ENCODE results near the gene ZCCHC17. TPM values are rescaled to one million over a fixed set of nuclear protein-coding genes. Genes with fewer than 3 reads are reported as not detected.

The ZCCHC17 gene
- polyA plus RNA-seq, 4 donors: 44.8 to 49.8 (median 46.8) TPM

DNA sequence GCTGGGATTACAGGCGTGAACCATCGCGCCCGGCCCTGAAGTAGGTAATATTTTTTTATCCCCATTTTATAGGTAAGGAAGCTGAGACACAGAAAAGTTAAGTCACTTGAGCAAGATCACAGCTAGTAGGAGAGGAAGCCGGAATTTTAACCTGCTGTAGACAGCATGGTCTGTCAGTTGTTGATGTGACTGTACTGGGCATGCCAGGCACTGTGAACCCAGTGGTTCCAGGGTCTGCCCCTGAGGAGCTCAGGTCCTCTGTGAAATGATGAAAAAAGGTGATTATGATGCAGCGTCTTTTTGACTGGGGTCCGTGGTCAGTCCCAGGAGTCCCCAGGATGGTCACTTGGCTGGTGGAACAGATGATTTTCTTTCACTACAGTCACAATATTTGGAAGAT is 92.8 kb downstream of the ZCCHC17 start:
- DNase-seq (ENCODE audit: low read depth in 4 of 4, low spot score in 3 of 4): no peak

DNA sequence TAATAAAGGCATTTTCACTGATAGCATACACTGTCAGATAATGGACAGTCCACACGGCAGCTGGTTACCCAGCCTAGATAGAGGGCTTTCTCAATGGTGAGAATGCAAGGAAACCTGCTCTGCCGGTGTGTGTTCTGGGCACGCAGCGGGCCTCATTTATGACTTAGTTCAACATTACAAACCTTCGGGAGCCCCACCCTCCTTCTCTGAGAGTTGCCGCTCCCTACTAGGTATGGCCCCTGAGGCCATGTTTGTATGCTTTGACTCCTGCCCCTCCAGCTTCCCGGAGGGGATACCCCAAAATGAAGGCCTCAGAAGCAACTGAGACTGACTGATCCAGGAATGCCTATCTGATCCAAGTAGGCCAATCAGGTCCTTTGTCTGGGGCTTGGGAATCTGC is 93.2 kb downstream of the ZCCHC17 start:
- DNase-seq (ENCODE audit: low read depth in 4 of 4, low spot score in 3 of 4): no peak

DNA sequence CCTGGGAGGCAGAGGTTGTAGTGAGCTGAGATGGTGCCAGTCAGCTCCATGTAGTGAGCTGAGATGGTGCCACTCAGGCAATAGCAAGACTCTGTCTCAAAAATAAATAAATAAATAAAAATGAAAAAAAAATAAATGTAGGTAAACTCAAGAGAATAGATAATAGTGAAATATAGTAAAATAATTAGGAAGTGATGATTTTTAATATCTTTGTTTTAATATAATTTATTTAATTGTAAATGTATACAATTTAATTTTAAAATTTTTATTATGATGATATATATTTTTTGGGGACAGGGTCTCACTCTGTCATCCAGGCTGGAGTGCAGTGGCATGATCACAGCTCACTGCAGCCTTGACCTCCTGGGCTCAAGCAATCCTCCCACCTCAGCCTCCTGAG is 96.6 kb downstream of the ZCCHC17 start:
- DNase-seq (ENCODE audit: low read depth in 4 of 4, low spot score in 3 of 4): no peak

DNA sequence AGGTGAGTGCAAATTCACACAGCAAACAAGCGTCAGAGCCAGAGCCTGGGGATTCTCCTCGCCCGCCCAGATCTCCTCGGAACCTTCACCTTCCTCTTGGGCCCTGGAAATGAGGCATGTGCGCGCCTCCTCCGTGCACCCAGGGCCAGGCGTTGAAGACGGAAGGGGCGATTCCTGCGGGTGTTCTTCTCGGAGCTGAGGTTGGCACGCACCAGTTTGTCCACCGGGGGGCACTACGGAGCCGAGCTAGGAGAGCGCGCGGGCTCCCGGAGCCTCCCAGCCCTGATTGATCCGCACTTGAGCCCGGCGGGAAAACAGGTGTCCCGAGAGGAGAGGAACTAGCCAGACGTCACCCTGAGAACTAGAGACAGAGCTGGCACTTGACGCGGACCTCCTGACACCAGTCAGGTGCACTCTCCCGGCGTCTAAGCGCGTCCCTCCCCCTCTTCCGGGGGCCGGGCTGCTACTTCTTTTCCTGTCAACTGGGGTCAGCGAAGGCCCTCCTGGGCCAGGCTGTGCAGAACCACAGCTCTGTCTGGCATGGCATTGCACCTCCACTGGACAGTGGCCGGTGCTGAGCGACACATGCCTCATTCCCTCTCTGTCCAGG is 97.9 kb downstream of the ZCCHC17 start:
- DNase-seq (ENCODE audit: low read depth in 4 of 4, low spot score in 3 of 4): peak in 2 of 4 donors; percentile 65 to 74

DNA sequence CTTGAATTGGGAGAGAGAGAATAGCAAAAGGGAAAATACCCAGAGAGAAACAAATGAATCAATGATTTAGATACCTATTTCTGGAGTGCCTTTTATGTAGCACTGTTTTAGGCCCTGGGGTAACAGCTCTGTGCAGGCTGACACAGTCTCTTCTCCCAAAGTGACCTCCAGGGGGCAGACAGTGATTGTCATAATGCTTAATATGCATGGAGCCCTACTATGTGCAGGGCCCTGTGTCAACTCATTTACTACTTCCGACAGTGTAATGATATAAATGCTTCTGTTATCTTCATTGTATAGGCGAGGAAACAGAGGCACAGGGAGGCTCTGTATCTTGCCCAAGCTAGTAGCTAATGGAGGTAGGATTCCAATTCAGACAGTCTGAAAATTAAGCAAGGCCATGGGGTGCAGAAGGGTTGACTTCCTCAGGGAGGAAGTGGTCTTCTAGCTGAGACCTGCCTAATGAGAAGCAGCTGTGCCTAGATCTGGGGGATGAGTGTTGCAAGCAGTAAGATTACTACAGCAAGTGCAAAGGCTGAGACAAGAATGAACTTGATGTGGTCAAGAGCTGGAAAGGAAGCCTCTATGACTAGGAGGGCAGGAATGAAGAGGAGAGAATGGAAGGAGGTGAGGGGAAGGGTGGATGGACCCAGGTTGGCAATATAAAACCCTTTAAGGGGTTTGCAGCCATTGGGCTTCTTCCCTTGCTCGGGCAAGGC is 100.0 kb downstream of the ZCCHC17 start:
- no peak for DNase-seq (ENCODE audit: low read depth in 4 of 4, low spot score in 3 of 4)

DNA sequence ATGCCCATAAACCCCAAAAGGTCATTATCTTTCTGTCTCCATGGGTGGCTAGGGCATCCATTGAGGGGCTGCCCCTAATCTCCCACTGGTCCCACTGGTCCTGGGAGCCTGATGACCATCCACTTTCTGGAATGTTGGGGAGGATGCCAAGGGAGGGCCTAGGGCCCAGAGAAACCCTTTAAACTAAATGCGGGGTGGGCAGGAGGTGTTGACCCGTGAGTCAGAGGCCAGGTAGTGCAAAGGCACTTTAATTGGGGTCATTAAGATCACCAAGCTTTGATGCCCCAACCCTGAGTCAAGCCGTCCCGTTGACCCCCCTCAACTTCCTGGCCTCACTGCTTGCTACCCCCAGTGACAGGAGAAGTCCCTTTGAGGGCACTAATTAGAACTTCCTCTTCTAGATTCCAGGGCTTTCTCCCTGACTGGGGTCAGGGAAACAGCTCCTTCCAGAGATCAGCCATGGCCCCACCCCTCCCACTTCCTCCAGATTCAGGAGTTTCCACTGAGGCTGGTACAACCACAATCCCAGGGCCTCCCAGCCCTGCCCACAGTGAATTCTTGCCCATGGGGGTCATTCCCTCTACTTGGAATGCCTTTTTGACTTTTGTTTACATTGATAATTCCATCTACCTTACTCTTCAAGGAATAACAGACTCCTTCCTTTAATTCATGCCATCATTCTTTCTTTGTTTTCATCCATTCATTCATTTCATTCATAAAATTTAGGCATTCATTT is 100.7 kb downstream of the ZCCHC17 start:
- DNase-seq (ENCODE audit: low read depth in 4 of 4, low spot score in 3 of 4): no peak

DNA sequence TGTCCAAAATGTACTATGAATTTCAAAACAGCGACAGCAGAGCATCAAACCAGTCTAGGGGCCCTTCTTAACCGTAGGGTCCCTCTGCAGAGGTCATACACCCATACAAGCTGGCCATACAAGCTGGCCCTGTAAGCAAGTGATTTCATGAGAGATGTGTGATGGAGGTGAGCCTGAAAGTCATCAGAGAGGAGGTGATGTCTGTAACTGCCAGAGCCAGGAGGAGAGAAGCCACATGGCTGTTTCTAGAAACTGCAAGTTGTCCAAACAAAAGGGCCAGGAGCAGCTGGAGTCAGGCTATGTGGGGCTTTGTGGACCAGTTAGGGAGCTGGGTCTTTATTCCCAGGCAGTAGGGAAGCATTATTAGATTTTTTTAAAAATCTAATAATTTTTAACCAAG is 101.4 kb downstream of the ZCCHC17 start:
- no peak for DNase-seq (ENCODE audit: low read depth in 4 of 4, low spot score in 3 of 4)

DNA sequence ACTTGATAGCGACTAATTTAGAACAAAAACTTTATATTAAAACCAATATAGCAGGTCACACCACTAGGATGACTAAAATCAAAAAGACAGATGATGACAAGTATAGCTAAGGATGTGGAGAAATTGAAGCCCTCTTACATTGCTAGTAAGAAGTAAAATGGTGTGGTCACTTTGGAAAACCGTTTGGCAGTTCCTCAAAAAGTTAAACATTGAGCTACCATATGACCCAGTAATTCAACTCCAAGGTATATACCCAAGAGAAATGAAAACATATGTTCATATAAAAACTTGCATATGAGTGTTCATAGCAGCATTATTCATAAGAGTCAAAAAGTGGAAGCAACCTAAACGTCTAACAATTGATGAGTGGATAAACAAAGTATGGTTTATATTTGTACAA is 103.1 kb downstream of the ZCCHC17 start:
- no peak for DNase-seq (ENCODE audit: low read depth in 4 of 4, low spot score in 3 of 4)

DNA sequence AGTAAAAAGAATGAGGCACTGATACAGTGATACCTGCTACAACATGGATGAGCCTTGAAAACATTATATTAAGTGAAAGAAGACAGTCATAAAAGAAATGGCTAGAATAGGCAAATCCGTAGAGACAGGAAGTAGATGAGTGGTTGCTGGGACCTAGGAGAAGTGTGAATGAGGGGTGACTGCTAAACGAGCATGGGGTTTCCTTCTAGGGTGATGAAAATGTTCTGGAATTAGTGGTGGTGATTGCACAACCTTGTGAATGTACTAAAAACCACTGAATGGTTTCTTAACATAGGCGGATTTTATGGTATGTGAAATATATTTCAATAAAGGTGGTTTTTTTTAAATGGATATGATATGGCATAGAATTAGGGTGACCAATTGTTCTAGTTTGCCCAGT is 103.6 kb downstream of the ZCCHC17 start:
- no peak for DNase-seq (ENCODE audit: low read depth in 4 of 4, low spot score in 3 of 4)

DNA sequence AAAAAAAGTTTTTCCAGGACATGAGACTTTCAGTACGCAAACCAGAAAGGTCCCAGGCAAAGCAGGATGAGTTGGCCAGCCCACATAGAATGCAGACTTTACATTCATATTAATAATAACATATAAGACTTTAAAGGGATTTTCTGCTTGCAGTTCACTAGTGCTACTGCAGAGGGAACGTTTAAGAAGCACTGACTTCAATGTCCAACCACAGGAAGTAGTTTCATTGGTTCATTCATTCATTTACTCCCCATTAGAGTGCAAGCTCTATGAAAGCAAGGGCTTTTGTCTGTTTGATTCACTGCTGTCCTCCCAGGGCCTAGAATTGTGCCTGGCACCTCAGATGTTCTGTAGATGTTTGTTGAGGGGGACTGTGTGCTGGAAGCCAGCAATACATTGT is 104.4 kb downstream of the ZCCHC17 start:
- DNase-seq (ENCODE audit: low read depth in 4 of 4, low spot score in 3 of 4): no peak

DNA sequence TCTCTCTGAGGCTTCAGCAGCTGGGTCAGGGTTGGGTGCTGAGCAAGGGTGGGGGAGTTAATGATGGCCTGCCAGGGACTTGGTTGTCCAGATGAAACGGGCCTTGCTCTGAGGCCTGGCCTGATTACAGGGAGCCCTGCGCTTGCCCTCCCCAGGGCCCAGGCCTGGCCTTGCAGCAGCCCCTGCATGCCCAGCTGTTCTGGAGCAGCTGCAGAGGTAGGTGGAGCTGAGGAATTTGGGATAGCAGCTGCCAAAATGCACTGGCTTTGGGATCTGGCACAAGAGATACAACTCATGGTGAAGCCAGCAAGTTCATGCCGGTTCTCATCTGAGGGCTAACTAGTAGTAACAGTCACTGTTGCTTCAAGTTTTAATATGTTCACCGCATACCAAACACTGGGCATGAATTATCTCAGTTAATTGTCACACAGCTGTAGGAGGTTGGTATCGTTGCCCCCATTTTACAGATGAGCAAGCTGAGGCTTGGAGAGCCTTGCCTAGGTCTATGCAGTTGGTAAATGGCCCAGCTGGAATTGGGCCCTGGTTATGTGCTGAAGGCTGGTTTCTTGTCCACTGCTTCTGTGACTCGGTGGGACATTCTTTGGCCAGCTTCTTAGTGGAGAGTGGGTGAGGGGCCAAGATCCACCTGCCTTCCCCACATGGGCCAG is 108.9 kb downstream of the ZCCHC17 start:
- no peak for DNase-seq (ENCODE audit: low read depth in 4 of 4, low spot score in 3 of 4)

DNA sequence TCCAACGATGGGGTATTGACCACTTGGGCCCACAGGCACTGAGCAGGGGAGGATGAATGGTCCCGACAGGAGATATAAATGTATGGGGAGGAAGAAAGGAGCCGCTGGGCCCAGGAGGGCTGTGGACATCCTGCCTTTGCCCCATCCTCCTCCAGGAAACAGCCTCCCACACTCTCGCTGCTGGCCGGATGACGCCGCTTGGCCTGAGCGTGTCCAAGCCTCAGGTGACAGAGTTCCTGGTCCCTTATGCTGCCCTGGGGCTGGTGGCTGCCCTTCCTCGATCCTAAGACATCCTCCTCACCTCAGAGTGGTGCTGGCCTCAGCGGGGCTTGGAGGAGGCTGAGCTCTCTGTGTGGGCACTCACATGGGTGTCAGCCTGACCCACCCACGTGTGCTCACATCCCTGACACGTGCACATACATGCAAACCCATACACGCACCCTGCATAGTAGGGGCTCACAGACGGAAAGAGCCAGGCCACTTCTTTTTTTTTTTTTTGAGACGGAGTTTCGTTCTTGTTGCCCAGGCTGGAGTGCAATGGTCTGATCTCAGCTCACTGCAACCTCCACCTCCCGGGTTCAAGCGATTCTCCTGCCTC is 110.3 kb downstream of the ZCCHC17 start:
- no peak for DNase-seq (ENCODE audit: low read depth in 4 of 4, low spot score in 3 of 4)

DNA sequence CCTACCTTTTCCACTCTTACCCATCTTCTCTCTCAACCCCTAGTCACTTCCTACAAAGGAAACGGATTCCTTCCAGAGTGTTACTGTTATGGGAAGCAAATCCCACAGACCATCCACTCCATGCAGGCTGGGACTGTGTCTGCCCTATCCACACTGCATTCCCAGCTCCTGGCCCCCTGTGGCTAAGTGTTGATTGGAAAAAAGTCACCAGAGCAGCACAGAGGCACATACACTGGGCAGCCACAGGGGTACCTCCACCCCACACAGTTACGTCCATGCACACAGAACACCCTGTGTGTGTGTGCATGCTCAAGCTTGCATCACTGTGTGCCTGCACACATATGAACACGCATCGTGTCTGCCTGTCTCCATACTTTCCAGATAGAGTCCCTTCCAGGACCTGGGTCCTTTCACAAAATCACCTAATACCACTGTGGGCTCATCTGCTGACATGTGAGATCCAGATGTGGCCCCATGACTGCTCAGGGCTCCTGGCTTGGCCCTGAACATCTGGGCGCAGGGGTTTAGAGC is 112.0 kb downstream of the ZCCHC17 start:
- DNase-seq (ENCODE audit: low read depth in 4 of 4, low spot score in 3 of 4): no peak

DNA sequence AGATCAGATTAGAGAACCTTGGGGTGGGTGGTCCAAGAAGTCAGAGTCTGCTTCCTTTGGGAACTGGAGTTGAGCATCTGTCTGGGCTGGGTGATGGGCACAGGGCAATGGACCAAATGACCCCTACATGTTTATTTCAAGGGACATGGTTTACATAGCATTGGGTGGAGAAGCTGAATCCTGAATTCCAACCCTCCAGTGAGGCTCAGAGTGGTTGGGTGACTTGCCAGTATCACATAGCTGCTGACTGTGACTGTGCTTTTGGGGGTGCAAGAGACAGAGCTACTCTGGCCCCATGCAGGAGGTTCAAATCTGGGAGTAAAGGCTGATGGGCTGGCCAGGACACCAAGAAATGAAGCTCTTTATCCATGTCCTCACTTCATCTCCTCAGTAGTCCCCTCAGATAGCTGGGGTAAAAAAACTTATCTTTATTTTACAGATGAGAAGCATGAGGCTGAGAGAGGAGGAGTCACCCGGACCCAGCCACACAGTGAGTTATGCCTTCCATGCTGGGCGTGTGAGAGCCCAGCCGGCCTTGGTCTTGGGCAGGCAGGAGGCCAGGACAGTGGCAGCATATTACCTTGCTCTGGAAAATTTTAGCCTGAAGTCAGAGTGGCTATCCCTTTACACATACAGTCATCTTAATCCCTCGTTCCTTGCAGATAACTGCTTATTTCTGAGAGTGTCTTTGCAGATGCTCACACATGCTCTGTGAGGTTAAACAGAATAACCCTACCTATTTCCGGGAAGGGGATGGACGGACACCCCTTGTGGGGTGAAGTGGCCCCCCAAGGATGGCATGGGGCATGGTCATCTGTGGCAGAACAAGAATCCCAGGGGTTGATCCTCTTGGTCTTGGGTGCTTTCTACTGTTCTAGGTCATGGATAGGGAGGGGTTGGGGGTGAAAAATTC is 113.4 kb downstream of the ZCCHC17 start:
- DNase-seq (ENCODE audit: low read depth in 4 of 4, low spot score in 3 of 4): no peak

DNA sequence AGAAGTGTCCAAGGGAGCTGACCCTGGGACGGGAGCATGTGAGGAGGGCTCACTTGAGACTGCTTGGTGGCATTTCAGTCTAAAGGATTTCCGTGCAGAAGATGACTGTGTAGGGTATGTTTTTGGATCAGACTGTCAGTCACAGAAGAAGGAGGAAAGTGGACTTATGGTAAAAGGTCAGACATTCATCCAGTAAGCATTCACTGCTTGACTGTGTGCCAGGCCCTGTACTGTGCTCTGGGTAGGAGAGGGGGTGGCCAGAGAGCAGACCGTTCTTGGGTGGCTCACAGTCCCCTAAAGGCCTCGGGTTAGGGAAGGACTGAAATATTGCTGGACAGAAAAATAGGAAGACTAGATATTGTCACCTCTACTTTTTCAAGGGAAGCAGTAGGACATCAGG is 114.0 kb downstream of the ZCCHC17 start:
- DNase-seq (ENCODE audit: low read depth in 4 of 4, low spot score in 3 of 4): no peak

DNA sequence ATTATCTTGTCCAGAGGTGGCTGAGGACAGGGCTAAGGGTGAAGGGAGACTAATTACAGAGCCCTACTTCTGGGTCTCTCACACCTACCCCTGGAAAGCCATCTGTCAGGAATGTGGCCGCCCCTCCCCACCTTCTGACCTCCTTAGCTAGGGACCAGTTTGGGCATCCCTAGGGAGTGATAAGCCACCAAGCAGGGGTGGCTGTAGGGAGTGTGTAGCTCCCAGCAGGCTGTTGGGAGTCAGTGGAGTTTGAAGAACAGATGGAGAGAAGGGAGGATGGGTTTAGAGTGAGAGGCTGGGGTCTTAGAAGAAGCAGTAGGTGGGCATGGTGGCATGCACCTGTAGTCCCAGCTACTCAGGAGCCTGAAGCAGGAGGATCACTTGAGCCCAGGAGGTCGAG is 115.4 kb downstream of the ZCCHC17 start:
- no peak for DNase-seq (ENCODE audit: low read depth in 4 of 4, low spot score in 3 of 4)

DNA sequence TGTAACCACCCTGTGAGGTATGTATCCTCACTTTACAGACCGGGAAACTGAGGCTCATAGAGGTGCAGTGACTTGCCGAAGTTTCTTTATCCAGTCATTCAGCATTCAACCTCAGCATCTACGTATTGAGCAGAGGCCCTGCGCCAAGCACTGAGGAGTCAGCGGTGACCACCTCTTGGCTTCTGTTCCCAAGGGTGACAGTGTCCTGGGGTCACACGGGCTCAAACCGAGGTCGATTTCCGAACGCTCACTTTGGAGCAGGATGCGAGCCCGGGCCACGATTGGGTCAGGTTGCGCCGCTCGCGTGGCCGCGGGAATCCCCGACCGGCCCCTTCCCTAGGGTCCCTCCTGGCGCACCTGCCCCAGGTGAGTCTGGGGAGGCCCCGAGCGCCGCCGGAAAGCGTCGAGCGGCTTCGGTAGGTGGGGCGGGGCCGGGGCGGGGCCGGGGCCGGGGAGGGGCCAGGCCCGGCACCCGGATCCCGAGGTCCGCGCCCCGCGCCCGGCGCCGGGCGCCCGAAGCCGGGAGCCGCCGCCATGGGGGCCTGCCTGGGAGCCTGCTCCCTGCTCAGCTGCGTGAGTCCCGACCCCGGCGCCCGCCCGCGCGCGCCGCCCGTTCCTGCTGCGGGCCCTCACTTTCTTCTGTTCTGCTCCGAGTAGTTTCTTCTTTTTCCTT is 116.0 kb downstream of the ZCCHC17 start, which contains the start of gene SERINC2:
Gene SERINC2 (plus strand): TSS at position 482 of the 673 bp plus-strand sequence. CDS start 53 bp downstream, at position 535.
- DNase-seq (ENCODE audit: low read depth in 4 of 4, low spot score in 3 of 4): no peak

DNA sequence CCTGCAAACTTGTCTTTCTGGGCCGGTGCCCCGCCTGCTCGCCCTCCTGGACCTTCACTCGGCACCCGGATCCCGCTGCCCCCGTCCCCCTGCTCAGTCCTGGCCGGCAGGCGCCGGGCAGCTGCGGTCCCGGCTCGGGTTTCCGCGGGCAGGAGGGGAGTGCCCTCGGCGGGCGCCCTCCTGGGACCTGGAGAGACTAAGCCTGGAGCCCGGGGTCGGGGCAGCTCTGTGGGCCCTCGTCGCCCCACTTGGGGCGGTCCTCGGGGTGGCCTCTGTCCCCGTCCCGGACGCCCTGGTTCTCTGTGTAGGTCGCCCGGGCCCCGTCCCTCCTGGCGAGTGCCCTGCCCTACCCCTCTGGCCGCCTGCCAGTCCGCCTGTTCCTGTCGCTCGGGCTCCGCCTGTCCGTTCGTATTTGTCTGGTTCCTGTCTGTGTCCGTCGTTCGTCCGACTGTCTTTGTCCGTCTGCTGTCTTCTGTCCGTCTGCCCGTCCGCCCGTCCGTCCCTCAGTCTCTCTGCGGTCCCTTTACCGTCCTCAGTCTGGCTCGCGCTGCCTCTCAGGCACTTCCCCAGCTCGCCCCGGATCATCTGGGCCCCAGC is 116.7 kb downstream of the ZCCHC17 start:
- DNase-seq (ENCODE audit: low read depth in 4 of 4, low spot score in 3 of 4): peak in 3 of 4 donors; percentile 20 to 45 (median 22)

Data from right renal pelvis (tissue), 4 donors.